ENCODE data around the gene GPC5.
"Not testable (repeated sequence)": the region's sequence is repeated elsewhere in the genome, so short reads cannot be mapped to it uniquely, and the experiment has no call there.

The GPC5 gene

DNA sequence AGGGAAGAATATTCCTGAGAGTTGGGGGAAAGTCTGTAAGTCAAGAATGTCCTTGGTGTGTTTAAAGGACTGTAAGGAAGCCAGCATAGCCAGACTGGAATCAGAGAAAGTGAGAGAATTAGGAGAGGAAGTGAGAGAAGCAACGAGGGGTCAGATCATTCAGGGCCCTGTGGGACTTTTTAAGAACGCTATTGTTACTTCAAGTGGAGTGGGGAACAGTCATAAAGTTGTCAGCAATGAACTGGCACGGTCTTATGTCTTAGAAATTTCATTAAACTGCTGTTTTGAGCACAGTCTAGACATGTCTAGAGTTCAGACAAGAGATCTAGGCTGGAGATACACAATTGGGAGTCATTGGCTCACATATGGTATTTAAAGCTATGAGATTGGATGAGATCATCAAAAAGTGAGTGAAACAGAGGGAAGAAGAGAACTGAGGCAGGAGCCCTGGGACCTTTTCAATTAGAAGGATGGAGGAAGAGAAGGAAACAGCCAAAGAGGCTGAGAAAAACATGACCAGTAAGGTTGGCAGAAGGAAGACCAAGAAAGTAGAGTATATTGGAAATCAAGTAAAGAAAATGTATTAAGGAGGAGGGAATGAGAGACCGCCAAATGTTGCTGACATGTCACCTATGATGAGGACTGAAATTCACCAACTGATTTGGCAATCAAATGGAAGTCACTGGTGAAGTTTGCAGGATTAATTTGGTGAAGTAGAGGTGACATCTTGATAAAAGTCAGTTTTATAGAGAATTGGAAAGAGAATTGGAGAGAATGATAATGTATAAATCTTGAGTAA lies 263.5 kb downstream of the GPC5 start:
- H3K9me3 Mint-ChIP-seq = peaks cover 5% of the 10 kb centered on the region
- ATAC-seq (ENCODE audit: low read depth) = no peak
- no peaks in the 10 kb centered on the region for H3K36me3 Mint-ChIP-seq
- H3K27me3 Mint-ChIP-seq = no peaks in the 10 kb centered on the region
- no peaks in the 10 kb centered on the region for H3K4me1 Mint-ChIP-seq
- no peak overlapping the region for H3K27ac Mint-ChIP-seq
- H3K4me3 Mint-ChIP-seq = no peak overlapping the region
- DNase-seq (ENCODE audit: low spot score in 2 of 2) = no peak

DNA sequence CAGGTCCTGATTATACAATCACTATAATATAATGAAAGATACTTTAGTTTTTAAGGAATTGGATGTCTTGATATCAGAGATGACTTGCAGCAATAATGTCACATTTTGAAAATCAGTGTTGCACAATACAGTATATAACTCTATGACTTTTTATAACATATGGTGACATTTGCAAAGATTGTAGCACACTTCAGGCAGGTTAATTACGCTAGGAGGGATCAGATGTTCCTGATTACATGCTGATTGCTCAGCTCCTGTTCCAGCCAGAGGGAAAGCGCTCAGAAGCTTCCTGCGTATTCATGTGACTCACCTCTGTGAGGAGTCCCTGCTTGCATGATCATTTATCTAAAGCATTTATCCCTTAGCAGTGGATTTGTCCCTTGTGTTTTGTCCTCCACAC lies 265.6 kb downstream of the GPC5 start:
- Mint-ChIP-seq H3K27me3 (no peaks in the 10 kb centered on the region), H3K4me3 (no peak overlapping the region), H3K36me3 (no peaks in the 10 kb centered on the region), H3K9me3 (peaks cover 4% of the 10 kb centered on the region), H3K4me1 (no peaks in the 10 kb centered on the region), H3K27ac (no peak overlapping the region)
- ATAC-seq (ENCODE audit: low read depth) = no peak
- DNase-seq (ENCODE audit: low spot score in 2 of 2) = no peak

DNA sequence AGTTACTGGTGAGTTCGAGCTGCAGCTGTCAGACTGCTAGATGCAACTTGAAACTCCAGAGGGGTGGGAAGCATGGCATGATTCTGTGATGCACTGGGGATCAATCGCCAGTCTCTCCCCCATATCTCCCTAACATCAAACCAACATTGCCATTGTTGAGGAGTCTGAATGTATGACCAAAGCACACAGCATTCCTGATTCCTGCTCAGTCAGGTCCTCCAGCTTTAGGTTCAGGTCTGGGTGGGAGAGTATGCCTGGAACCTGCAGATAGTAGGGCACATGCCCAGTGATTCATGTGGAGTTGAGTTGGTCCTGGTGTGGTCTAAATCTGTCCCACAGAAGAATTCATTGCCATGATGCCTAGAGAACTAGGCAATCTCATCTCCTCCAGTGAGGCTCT lies 269.1 kb downstream of the GPC5 start:
- H3K4me3 Mint-ChIP-seq = no peak overlapping the region

GRCh38 chr13:91668866-91669495 lies 270.6 kb downstream of the GPC5 start:
- Mint-ChIP-seq H3K4me1 (no peaks in the 10 kb centered on the region), H3K36me3 (no peaks in the 10 kb centered on the region), H3K27me3 (no peaks in the 10 kb centered on the region), H3K4me3 (no peak overlapping the region), H3K9me3 (peaks cover 5% of the 10 kb centered on the region), H3K27ac (no peak overlapping the region)
- ATAC-seq (ENCODE audit: low read depth) = no peak
- no peak for DNase-seq (ENCODE audit: low spot score in 2 of 2)

More for the DNA sequence above, 269.1 kb downstream of the GPC5 start:
- H3K27me3 Mint-ChIP-seq = no peaks in the 10 kb centered on the region
- no peaks in the 10 kb centered on the region for H3K4me1 Mint-ChIP-seq
- no peaks in the 10 kb centered on the region for H3K36me3 Mint-ChIP-seq
- H3K9me3 Mint-ChIP-seq = peaks cover 3% of the 10 kb centered on the region
- ATAC-seq (ENCODE audit: low read depth) = no peak
- no peak for DNase-seq (ENCODE audit: low spot score in 2 of 2)
- no peak overlapping the region for H3K27ac Mint-ChIP-seq

- not testable (repeated sequence) for H3K4me3 Mint-ChIP-seq, H3K36me3 Mint-ChIP-seq
Measured at GRCh38 chr13:91674347-91674746, 275.9 kb downstream of the GPC5 start.

GRCh38 chr13:91684746-91685145 lies 286.3 kb downstream of the GPC5 start:
- DNase-seq (ENCODE audit: low spot score in 2 of 2) (no peak), ATAC-seq (ENCODE audit: low read depth) (no peak)
- no peak overlapping the region for H3K4me3 Mint-ChIP-seq
- H3K4me1 Mint-ChIP-seq = no peaks in the 10 kb centered on the region
- H3K27ac Mint-ChIP-seq = no peak overlapping the region
- H3K36me3 Mint-ChIP-seq = no peaks in the 10 kb centered on the region
- H3K27me3 Mint-ChIP-seq = no peaks in the 10 kb centered on the region
- peaks cover 2% of the 10 kb centered on the region for H3K9me3 Mint-ChIP-seq

More at GRCh38 chr13:91674347-91674746, 275.9 kb downstream of the GPC5 start:
- H3K9me3 Mint-ChIP-seq; H3K27ac Mint-ChIP-seq; H3K27me3 Mint-ChIP-seq; H3K4me1 Mint-ChIP-seq; DNase-seq (ENCODE audit: low spot score in 2 of 2); ATAC-seq (ENCODE audit: low read depth): not testable (repeated sequence)

DNA sequence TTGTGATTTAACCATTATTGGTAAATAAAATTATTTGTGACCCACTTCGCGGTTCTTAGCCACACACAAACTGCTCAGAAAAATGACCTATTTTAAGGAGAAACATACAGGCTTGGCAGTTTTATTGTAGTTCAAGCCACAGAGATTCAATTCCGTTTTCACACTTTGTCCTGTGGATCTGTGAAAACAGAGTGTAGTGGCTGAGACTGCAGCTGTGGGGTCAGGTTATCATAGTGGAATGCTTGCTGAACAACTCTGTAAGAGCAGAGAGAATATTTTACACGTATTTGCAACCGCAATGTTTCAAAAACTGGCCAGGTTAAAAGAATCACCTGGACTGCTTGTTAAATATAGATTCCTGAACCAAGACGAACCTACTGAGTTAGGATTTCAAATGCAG lies 292.5 kb downstream of the GPC5 start:
- H3K27me3 Mint-ChIP-seq = no peaks in the 10 kb centered on the region
- H3K9me3 Mint-ChIP-seq = no peaks in the 10 kb centered on the region
- H3K4me3 Mint-ChIP-seq = no peak overlapping the region
- H3K4me1 Mint-ChIP-seq = no peaks in the 10 kb centered on the region
- no peak for DNase-seq (ENCODE audit: low spot score in 2 of 2)
- H3K36me3 Mint-ChIP-seq = no peaks in the 10 kb centered on the region
- no peak for ATAC-seq (ENCODE audit: low read depth)
- no peak overlapping the region for H3K27ac Mint-ChIP-seq

GRCh38 chr13:91693466-91693865 lies 295.0 kb downstream of the GPC5 start:
- no peaks in the 10 kb centered on the region for H3K36me3 Mint-ChIP-seq
- H3K9me3 Mint-ChIP-seq = no peaks in the 10 kb centered on the region
- no peaks in the 10 kb centered on the region for H3K4me1 Mint-ChIP-seq
- no peak for ATAC-seq (ENCODE audit: low read depth)
- no peak overlapping the region for H3K27ac Mint-ChIP-seq
- no peak overlapping the region for H3K4me3 Mint-ChIP-seq
- H3K27me3 Mint-ChIP-seq = no peaks in the 10 kb centered on the region
- no peak for DNase-seq (ENCODE audit: low spot score in 2 of 2)

GRCh38 chr13:91698308-91698707 lies 299.9 kb downstream of the GPC5 start:
- ATAC-seq (ENCODE audit: low read depth) (no peak), DNase-seq (ENCODE audit: low spot score in 2 of 2) (no peak)
- H3K4me1 Mint-ChIP-seq = no peaks in the 10 kb centered on the region
- H3K27me3 Mint-ChIP-seq = no peaks in the 10 kb centered on the region
- no peak overlapping the region for H3K27ac Mint-ChIP-seq
- peaks cover 3% of the 10 kb centered on the region for H3K9me3 Mint-ChIP-seq
- H3K4me3 Mint-ChIP-seq = no peak overlapping the region
- no peaks in the 10 kb centered on the region for H3K36me3 Mint-ChIP-seq

GRCh38 chr13:91698767-91699166 lies 300.3 kb downstream of the GPC5 start:
- Mint-ChIP-seq H3K4me3 (no peak overlapping the region), H3K4me1 (no peaks in the 10 kb centered on the region), H3K27me3 (no peaks in the 10 kb centered on the region), H3K36me3 (no peaks in the 10 kb centered on the region), H3K9me3 (peaks cover 3% of the 10 kb centered on the region), H3K27ac (no peak overlapping the region)
- DNase-seq (ENCODE audit: low spot score in 2 of 2) (no peak), ATAC-seq (ENCODE audit: low read depth) (no peak)

- no peaks in the 10 kb centered on the region for H3K4me1 Mint-ChIP-seq
- H3K27ac Mint-ChIP-seq = no peak overlapping the region
- no peak for DNase-seq (ENCODE audit: low spot score in 2 of 2)
- no peak for ATAC-seq (ENCODE audit: low read depth)
- no peaks in the 10 kb centered on the region for H3K27me3 Mint-ChIP-seq
- no peak overlapping the region for H3K4me3 Mint-ChIP-seq
- peaks cover 3% of the 10 kb centered on the region for H3K9me3 Mint-ChIP-seq
- H3K36me3 Mint-ChIP-seq = no peaks in the 10 kb centered on the region
Measured at GRCh38 chr13:91699863-91700262, 301.4 kb downstream of the GPC5 start.

- Mint-ChIP-seq H3K4me3 (no peak overlapping the region), H3K27ac (no peak overlapping the region), H3K9me3 (peaks cover 3% of the 10 kb centered on the region), H3K4me1 (no peaks in the 10 kb centered on the region), H3K36me3 (no peaks in the 10 kb centered on the region), H3K27me3 (no peaks in the 10 kb centered on the region)
- DNase-seq (ENCODE audit: low spot score in 2 of 2) (no peak), ATAC-seq (ENCODE audit: low read depth) (no peak)
Measured at GRCh38 chr13:91701975-91702374, 303.6 kb downstream of the GPC5 start.

DNA sequence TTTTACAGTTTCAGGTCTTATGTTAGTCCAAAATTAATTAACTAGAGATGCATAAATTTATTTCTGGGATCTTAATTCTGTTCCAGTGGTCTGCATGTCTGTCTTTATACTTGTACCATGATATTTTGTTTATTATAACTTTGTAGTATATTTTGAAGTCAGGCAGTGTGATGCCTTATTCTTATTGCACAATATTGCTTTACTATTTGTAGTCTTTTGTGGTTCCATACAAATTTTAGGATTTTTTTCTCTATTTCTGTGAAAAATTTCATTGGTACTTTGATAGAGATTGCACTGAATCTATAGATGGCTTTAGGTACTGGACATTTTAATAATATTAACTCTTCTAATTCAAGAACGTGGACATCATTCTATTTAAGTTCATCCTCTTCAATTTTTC lies 304.0 kb downstream of the GPC5 start:
- H3K9me3 Mint-ChIP-seq = peaks cover 3% of the 10 kb centered on the region
- ATAC-seq (ENCODE audit: low read depth) (no peak), DNase-seq (ENCODE audit: low spot score in 2 of 2) (no peak)
- no peak overlapping the region for H3K4me3 Mint-ChIP-seq
- H3K27me3 Mint-ChIP-seq = no peaks in the 10 kb centered on the region
- no peaks in the 10 kb centered on the region for H3K36me3 Mint-ChIP-seq
- no peak overlapping the region for H3K27ac Mint-ChIP-seq
- H3K4me1 Mint-ChIP-seq = no peaks in the 10 kb centered on the region

DNA sequence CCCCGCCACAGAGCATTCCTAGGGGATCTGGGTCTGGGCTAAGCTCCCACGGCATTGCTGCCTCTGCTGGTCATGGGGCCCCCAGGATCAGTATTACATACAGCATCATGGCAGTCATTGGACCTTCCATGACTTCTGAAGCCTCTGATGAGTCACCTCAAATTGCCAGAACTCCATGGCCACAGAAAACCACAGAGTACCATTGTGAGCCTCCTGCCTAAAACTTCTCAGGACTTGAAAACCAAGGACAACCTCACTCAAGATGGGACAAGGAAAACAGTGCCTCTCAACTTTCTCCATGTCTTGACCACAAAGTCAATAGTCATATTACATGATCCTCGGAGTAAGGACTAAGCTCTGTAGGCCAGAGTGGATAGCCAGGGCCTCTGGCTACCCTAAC lies 306.0 kb downstream of the GPC5 start:
- Mint-ChIP-seq H3K4me1 (no peaks in the 10 kb centered on the region), H3K4me3 (no peak overlapping the region), H3K27ac (no peak overlapping the region), H3K27me3 (no peaks in the 10 kb centered on the region), H3K9me3 (peaks cover 3% of the 10 kb centered on the region), H3K36me3 (no peaks in the 10 kb centered on the region)
- ATAC-seq (ENCODE audit: low read depth) = no peak
- DNase-seq (ENCODE audit: low spot score in 2 of 2) = no peak

DNA sequence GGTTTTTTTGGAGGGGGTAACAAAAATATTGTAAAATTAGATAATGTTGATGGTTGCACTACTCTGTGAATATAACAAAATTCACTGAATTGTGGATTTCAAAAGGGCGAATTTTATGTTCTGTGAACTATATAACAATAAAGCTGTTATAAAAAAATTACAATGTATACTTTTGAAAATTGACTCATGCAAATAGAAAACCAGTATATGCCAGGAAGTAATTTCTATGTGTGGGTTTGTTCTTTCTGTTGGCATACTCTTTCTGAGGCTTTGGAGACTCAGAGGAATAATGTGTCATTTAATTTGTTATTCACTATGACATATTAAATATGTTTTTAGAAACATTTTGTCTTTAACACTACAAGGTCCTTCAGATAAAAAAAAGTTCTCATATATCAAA lies 310.1 kb downstream of the GPC5 start:
- Mint-ChIP-seq H3K27me3 (no peaks in the 10 kb centered on the region), H3K4me3 (no peak overlapping the region), H3K9me3 (no peaks in the 10 kb centered on the region), H3K36me3 (no peaks in the 10 kb centered on the region), H3K27ac (no peak overlapping the region), H3K4me1 (no peaks in the 10 kb centered on the region)
- DNase-seq (ENCODE audit: low spot score in 2 of 2) (no peak), ATAC-seq (ENCODE audit: low read depth) (no peak)
